Karpas-422 (cell line): ENCODE data around the gene KXD1. TPM values are rescaled to one million over a fixed set of nuclear protein-coding genes. Genes with fewer than 3 reads are reported as not detected.
"Not testable (repeated sequence)": the region's sequence is repeated elsewhere in the genome, so short reads cannot be mapped to it uniquely, and the experiment has no call there.

Experiments used
- DNase-seq: peaks from one replicate; pipeline ENCODE4 v3.0.0-alpha.2; 2015
- H2AFZ ChIP-seq: fragments of 200-600 bp; sonication (generic); 2 replicates; pipeline ENCODE4 v1.6.1; 2014; ENCODE audit warnings: antibody characterized with exemption, low read length, mixed read lengths
- H3K27ac ChIP-seq: fragments of 200-600 bp; sonication (generic); 2 replicates; pipeline ENCODE4 v1.5.1; 2014; ENCODE audit warnings: mild to moderate bottlenecking, low read length, moderate library complexity
- H3K27me3 ChIP-seq: fragments of 200-600 bp; sonication (generic); 2 replicates; pipeline ENCODE4 v1.6.1; 2014; ENCODE audit warnings: low read length, mixed read lengths
- H3K36me3 ChIP-seq: fragments of 200-600 bp; sonication (generic); 2 replicates; pipeline ENCODE4 v1.6.1; 2014; ENCODE audit warnings: low read length, mixed read lengths; ENCODE audit not compliant: insufficient read depth
- H3K4me1 ChIP-seq: fragments of 200-600 bp; sonication (generic); 2 replicates; pipeline ENCODE4 v1.6.1; 2014; ENCODE audit warnings: mild to moderate bottlenecking, low read length, mixed read lengths
- H3K4me2 ChIP-seq: fragments of 200-600 bp; sonication (generic); 2 replicates; pipeline ENCODE4 v1.6.1; 2014; ENCODE audit warnings: low read length, low read depth, mild to moderate bottlenecking; ENCODE audit not compliant: poor library complexity, severe bottlenecking
- H3K4me3 ChIP-seq: fragments of 200-600 bp; sonication (generic); 2 replicates; pipeline ENCODE4 v1.5.1; 2014; ENCODE audit warnings: mild to moderate bottlenecking, antibody characterized with exemption, low read length, mixed read lengths
- H3K79me2 ChIP-seq: fragments of 200-600 bp; sonication (generic); 2 replicates; pipeline ENCODE4 v1.6.1; 2014; ENCODE audit warnings: mild to moderate bottlenecking, low read length, mixed read lengths
- H3K9ac ChIP-seq: fragments of 200-600 bp; sonication (generic); 2 replicates; pipeline ENCODE4 v1.6.0; 2014; ENCODE audit warnings: low read length
- H3K9me2 ChIP-seq: fragments of 200-600 bp; sonication (generic), shearing (Covaris generic); replicated peaks from 2 replicates; pipeline ENCODE4 v1.6.0; 2014; ENCODE audit warnings: mild to moderate bottlenecking, low read length, moderate library complexity; ENCODE audit not compliant: insufficient read depth
- H3K9me3 ChIP-seq: fragments of 300-700, 200-600 bp; sonication (generic); 2 replicates; pipeline ENCODE4 v1.6.1; 2014; ENCODE audit warnings: low read length, mixed read lengths
- H4K20me1 ChIP-seq: fragments of 200-600 bp; sonication (generic); 2 replicates; pipeline ENCODE4 v1.6.1; 2014; ENCODE audit warnings: mild to moderate bottlenecking, antibody characterized with exemption, low read length, low read depth; ENCODE audit not compliant: insufficient read depth
- total RNA-seq: library from RNA; depleted of rRNA; stranded (reverse); fragments of >200 nt; shearing (Covaris generic); gene quantifications from 2 replicates; pipeline ENCODE4 v1.2.3, GENCODE V29; 2014; ENCODE audit warnings: low replicate concordance

The KXD1 gene
- total RNA-seq, 1 experiment from 2014 or later, result 103 TPM

- not testable (repeated sequence) for H3K27ac ChIP-seq, H3K4me3 ChIP-seq, H3K4me2 ChIP-seq, H3K9me2 ChIP-seq, H3K9ac ChIP-seq, H3K27me3 ChIP-seq, DNase-seq, H2AFZ ChIP-seq, H4K20me1 ChIP-seq, H3K9me3 ChIP-seq
- Histone ChIP-seq H3K79me2 (peaks cover 18% of the 10 kb centered on the region), H3K4me1 (peaks cover 17% of the 10 kb centered on the region), H3K36me3 (peaks cover 10% of the 10 kb centered on the region; the same call in 1 of the 2 replicates)
Measured at GRCh38 chr19:18540200-18540599, 17.5 kb upstream of the KXD1 start.

DNA sequence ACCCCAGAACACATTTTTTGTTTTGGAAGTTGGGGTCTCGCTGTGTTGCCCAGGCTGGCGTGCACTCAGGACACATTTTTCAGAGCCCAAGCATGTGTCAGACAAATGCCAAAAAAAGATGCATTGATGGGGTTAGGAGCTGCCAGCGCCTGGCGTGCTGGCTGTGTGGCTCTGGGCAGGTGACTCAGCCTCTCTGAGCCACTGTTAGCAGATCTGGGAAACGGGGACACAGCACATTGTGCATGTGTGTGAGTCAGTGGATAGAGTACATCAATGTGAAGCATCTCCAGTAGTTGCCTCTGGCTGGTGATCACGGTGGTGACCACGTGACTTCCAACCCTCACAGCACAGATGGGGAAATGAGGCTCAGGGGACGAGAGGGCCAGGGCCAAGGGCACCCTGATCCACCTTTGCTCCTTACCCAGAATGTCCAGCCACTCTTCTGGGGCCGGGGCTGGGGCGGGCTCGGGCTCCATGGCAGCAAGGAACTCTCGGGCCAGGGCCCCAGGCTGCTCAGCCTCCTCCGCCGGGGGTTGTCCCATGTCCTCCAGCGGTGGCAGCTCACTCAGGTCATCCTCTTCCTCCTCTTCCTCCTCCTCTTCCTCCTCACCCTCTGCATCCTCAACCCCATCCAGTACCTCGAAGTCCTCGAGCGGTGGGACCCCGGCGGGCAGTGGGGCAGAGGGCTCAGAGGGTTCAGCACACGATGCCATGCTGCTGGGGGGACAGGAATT, 16.2 kb upstream of the KXD1 start:
- H3K27me3 ChIP-seq, result no peaks in the 10 kb centered on the region
- no peak overlapping the region for H3K9ac ChIP-seq
- H3K36me3 ChIP-seq, result peaks cover 10% of the 10 kb centered on the region; the same call in 1 of the 2 replicates
- H3K9me2 ChIP-seq, result no peaks in the 10 kb centered on the region
- H3K79me2 ChIP-seq, result peaks cover 18% of the 10 kb centered on the region
- H3K4me1 ChIP-seq, result peaks cover 17% of the 10 kb centered on the region
- H3K9me3 ChIP-seq, result no peaks in the 10 kb centered on the region
- no peak overlapping the region; the same call in 1 of the 2 replicates for H3K4me3 ChIP-seq
- no peak overlapping the region for H2AFZ ChIP-seq
- H3K27ac ChIP-seq, result no peak overlapping the region; the same call in 1 of the 2 replicates
- H3K4me2 ChIP-seq, result peak overlapping the region; percentile 81
- H4K20me1 ChIP-seq, result no peaks in the 10 kb centered on the region
- DNase-seq, result no peak

DNA sequence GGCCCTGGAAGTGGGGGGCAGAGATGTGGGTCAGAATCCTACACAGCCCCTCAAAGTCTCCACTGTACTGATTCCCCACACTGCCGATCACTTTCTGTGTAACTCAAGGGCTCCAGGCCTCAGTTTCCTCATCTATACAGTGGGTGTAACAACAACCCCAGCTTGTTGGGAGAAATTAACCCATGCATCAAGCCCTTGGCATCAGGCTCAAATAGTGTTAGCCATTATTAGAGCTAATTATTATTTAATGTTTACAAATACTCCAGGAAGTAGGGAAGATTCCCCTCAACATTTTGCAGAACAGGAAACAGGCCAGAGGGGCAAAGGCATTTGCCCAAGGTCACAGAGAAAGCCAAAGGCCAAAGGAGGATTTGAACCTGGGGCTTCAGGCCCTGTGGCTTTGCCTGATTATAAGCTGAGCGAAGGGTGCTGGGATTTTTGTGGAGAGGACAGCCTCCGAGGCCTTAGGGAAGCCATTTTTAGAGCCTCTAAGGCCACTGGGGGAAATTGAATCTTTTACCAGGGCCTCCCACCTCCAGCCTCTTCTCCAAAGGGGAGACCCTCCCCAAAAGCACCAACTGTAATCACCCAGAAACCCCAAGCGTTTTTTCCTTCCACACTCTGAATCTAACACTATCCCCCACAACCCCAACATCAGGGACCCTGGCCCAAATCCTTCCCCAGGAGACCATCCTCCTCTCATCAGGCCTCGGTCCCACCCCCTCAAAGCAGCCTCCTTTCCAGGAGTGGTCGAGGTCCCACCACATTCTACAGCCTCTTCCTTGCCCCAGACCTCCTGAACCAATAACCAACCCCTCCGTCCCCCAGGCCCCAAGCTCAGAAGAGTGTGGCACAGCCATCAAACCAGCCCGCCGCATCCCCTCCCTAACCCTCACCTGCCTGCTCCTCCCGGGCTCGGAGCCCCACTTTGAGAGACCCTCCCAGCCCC, 15.4 kb upstream of the KXD1 start:
- H3K9me2 ChIP-seq, result no peaks in the 10 kb centered on the region
- H3K27ac ChIP-seq, result peak overlapping the region; percentile 46
- peaks cover 6% of the 10 kb centered on the region; the same call in 1 of the 2 replicates for H3K36me3 ChIP-seq
- peak; percentile 54 for DNase-seq
- no peak overlapping the region for H2AFZ ChIP-seq
- H3K79me2 ChIP-seq, result peaks cover 18% of the 10 kb centered on the region
- no peaks in the 10 kb centered on the region for H4K20me1 ChIP-seq
- H3K9ac ChIP-seq, result peak overlapping the region; percentile 77
- H3K27me3 ChIP-seq, result no peaks in the 10 kb centered on the region
- peak overlapping the region; percentile 81 for H3K4me2 ChIP-seq
- H3K4me3 ChIP-seq, result peak overlapping the region; percentile 77
- H3K9me3 ChIP-seq, result no peaks in the 10 kb centered on the region
- peaks cover 17% of the 10 kb centered on the region for H3K4me1 ChIP-seq

DNA sequence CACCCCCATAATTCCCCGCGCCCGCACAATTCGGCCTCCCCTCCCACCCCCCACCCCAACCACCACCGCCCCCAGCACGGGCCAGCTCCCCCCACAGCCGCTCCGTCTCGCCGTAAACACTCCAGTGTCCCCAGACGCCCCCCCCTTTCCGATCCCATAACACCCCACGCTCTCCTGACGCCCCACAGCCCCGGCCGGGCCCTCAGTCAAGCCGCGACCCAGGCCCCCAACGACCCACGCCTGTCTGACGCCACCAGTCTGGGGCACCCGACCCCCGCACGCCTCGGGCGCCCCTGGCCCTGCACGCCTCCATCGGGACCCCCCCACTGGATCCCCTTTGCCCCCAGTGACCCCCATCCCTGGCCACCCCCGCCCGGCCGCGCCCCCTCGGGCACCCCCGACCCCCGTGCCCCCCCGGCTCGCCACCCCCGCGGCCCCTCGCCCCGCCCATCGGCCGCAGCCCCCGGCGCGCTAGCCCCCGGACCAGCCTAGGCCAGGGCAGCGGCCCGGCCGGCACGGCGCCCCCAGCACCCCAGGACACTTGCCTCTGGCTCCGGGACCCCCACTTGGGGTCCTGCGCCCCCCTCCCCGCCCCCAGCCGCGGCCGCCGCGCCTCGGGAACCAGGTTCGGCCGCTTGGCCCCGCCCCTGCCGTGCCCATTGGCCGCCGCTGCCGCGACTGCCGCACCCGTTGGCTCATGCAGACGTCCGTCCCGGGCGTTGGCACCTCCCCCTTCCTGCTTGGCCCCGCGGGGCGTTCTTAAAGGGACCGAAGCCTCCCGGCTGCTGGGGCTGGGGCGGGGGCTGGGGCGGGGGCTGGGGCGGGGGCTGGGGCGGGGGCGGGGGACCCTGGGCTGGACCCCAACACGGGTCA, 14.5 kb upstream of the KXD1 start, which contains the start of gene FKBP8:
TSS of gene FKBP8 (minus strand) at position 633 of the 873 bp plus-strand sequence. CDS start 1,603 bp downstream, outside the sequence.
- H4K20me1 ChIP-seq, result no peaks in the 10 kb centered on the region
- peaks cover 17% of the 10 kb centered on the region for H3K4me1 ChIP-seq
- H3K9ac ChIP-seq, result peak within 1 kb of the TSS; percentile 77
- peak within 1 kb of the TSS; percentile 75; the same call in 1 of the 2 replicates for H2AFZ ChIP-seq
- DNase-seq, result peak; percentile 96
- H3K4me3 ChIP-seq, result peak within 1 kb of the TSS; percentile 77
- H3K36me3 ChIP-seq, result peaks cover 6% of the 10 kb centered on the region; the same call in 1 of the 2 replicates
- H3K27ac ChIP-seq, result peak within 1 kb of the TSS; percentile 46
- no peaks in the 10 kb centered on the region for H3K9me2 ChIP-seq
- H3K9me3 ChIP-seq, result no peaks in the 10 kb centered on the region
- H3K27me3 ChIP-seq, result no peaks in the 10 kb centered on the region
- H3K79me2 ChIP-seq, result peaks cover 18% of the 10 kb centered on the region
- H3K4me2 ChIP-seq, result peak within 1 kb of the TSS; percentile 81

DNA sequence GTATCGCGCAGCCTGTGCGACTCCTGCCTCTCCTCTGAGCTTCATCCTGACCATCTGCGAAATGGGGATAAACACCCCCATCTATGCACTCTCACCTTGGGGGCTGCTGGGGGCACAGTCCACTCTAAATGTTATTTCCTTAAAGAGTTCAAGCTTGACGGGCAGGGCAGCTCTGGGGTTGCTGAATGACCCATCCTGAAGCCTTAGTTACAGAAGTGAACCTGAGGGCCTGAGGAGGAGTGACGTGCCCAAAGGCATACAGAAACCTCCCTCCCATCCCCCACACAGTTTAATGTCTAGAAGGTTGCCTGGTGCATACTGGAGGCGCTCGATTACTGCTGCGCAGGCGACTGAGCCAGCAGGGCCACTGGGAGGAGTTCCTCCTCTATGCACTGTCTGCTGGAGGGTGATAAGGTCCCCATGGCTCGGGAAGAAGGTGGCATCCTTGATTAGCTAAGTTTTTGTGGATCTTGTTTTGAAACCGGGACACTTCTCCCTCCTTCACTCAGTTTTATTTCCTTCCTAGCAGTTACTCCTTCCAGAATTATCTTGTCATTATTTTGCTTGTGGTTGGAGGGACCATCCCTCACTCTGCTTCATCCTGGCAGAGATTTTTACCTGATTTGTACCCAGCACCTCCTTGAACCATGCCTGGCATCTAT, 13.7 kb upstream of the KXD1 start:
- Histone ChIP-seq H3K27ac (no peak overlapping the region), H3K4me1 (peaks cover 17% of the 10 kb centered on the region), H3K4me2 (peak overlapping the region; percentile 76), H3K36me3 (peaks cover 6% of the 10 kb centered on the region; the same call in 1 of the 2 replicates), H3K27me3 (no peaks in the 10 kb centered on the region), H3K79me2 (peaks cover 18% of the 10 kb centered on the region), H3K4me3 (peak overlapping the region; percentile 63), H2AFZ (peak overlapping the region; percentile 75; the same call in 1 of the 2 replicates), H3K9ac (peak overlapping the region; percentile 67), H3K9me2 (no peaks in the 10 kb centered on the region), H4K20me1 (no peaks in the 10 kb centered on the region), H3K9me3 (no peaks in the 10 kb centered on the region)
- peak; percentile 87 for DNase-seq

DNA sequence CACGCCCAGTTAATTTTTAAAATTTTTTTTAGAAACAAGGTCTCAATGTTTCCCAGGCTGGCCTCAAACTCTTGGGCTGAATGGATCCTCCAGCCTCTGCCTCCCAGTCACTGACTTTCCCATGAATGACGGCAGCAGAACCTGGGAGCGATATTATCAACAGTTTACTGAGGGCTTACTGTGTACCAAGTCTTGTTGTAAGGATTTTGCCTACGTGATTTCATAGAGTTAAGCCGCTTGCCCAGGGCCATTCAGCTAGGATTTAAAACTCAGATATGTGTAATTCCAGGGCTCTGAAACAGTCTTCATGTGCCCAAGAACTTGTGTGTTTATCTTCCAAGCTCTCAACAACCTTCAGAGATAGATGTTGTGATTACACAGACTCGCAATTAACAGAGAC, 6.0 kb upstream of the KXD1 start:
- Histone ChIP-seq H3K4me3 (no peak overlapping the region), H3K36me3 (no peaks in the 10 kb centered on the region), H3K4me1 (no peaks in the 10 kb centered on the region), H3K9me3 (no peaks in the 10 kb centered on the region), H4K20me1 (no peaks in the 10 kb centered on the region), H3K9ac (no peak overlapping the region), H3K27ac (no peak overlapping the region), H2AFZ (no peak overlapping the region), H3K4me2 (no peak overlapping the region), H3K27me3 (no peaks in the 10 kb centered on the region), H3K9me2 (no peaks in the 10 kb centered on the region), H3K79me2 (no peaks in the 10 kb centered on the region)
- no peak for DNase-seq

DNA sequence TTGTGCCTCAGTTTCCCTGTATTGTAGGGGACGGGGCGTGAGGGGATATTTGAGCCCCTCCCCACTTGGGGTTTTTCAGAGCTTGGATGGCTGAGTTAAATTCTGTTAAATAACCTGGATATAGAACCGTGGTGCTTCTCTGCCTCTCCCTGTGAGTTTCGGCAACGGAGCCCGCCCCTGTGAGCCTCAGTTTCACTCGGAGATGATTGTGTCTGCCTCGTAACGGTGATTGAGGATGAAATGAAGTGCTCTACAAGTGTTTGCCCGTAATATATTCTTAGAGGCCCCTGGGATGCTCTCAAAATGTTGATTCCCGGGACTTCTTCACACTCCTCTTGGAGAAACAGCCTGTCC, 509 bp downstream of the KXD1 start:
- H3K9me3 ChIP-seq, result no peaks in the 10 kb centered on the region
- no peaks in the 10 kb centered on the region for H3K9me2 ChIP-seq
- peak overlapping the region; percentile 93 for H3K9ac ChIP-seq
- no peaks in the 10 kb centered on the region for H3K36me3 ChIP-seq
- H3K27me3 ChIP-seq, result no peaks in the 10 kb centered on the region
- peak overlapping the region; percentile 99 for H3K4me2 ChIP-seq
- no peak overlapping the region; the same call in 1 of the 2 replicates for H2AFZ ChIP-seq
- no peaks in the 10 kb centered on the region for H4K20me1 ChIP-seq
- H3K79me2 ChIP-seq, result peaks cover 33% of the 10 kb centered on the region
- peak overlapping the region; percentile 95 for H3K4me3 ChIP-seq
- H3K27ac ChIP-seq, result peak overlapping the region; percentile 72
- H3K4me1 ChIP-seq, result peaks cover 18% of the 10 kb centered on the region
- peak; percentile 56 for DNase-seq
